Neural progenitor cell (in vitro differentiated cells): Measurements from ENCODE around the gene ARFRP1.

Experiments
- CTCF ChIP-seq: fragments of 200-600 bp; sonication (generic); IDR thresholded peaks from 2 replicates; pipeline ENCODE4 v1.5.1; 2017; ENCODE audit warnings: antibody characterized with exemption, mild to moderate bottlenecking
- EZH2 ChIP-seq: fragments of 200-600 bp; sonication (generic); IDR thresholded peaks from 2 replicates; pipeline ENCODE4 v1.6.1; 2017; ENCODE audit warnings: antibody characterized with exemption, mild to moderate bottlenecking, moderate library complexity
- EZH2phosphoT487 ChIP-seq: fragments of 200-600 bp; sonication (generic); IDR thresholded peaks from 2 replicates; pipeline ENCODE4 v1.6.1; 2017; ENCODE audit warnings: antibody characterized with exemption

DNA sequence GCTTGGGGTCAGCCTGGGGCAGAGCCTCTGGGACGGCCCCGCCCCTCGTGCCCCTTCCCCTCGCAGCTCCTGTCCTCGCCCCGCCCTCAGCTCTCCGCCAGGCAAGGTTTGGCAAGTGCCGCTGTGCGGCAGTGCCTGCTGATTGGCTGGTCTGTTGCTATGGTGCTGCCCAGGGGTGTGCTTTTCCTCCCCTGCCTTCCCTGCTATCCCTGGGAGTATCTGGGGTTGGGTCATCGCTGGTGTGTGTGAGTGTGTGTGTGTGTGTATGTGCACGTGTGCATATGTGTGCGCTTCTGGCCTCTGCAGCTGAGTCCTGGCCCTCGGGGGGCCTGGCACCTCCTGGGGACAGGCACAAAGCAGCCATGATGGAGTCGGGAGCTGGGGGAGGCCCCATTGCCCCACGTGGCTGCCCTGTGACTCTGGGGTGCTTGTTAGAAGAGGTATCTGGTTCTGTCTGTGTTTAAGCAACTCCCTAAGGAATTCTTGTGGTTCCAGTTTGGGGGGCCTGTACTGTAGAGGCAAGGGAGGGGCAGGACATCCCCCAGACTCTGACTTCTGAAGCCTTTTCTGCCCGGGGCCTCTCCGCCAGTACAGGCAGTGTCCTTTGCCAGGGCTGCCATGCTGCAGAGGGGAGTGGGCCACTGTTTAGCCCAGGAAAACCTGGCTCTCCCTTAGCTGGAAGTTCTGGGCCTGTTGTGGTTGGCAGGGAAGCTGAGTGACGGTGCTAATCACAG lies 42.7 kb downstream of the ARFRP1 start:
- TF ChIP-seq CTCF (no peak), EZH2phosphoT487 (no peak), EZH2 (no peak)
